CD4-positive, alpha-beta memory T cell (primary cell): Measurements from ENCODE around the gene SETD2. TPM values are rescaled to one million over a fixed set of nuclear protein-coding genes. Genes with fewer than 3 reads are reported as not detected.

Experiments used
- CTCF ChIA-PET: fragments of 350-600 bp; sonication (Branson Sonifier 250); formaldehyde crosslinking; loops from one replicate; lab custom pipeline; 2021; ENCODE audit warnings: inconsistent platforms; ENCODE audit not compliant: partially characterized antibody; lab: Charles Lee
- POLR2A ChIA-PET: fragments of 350-600 bp; sonication (Branson Sonifier 250); formaldehyde crosslinking; loops from one replicate; lab custom pipeline; 2021; ENCODE audit not compliant: partially characterized antibody; lab: Charles Lee
- DNase-seq, 5 donors: peaks; one replicate each; pipeline versions ENCODE4 v3.0.0 to v3.0.0-alpha.2; 2020 to 2022; ENCODE audit warnings: mixed read lengths in 1 of 5
- H3K27ac ChIP-seq: one replicate; pipeline ENCODE4 v1.7.0; 2013; ENCODE audit warnings: low read depth, low read length
- H3K27me3 ChIP-seq: 2 replicates; pipeline ENCODE4 v1.7.0; 2013; ENCODE audit warnings: mild to moderate bottlenecking, low read length, moderate library complexity; ENCODE audit not compliant: insufficient read depth
- H3K36me3 ChIP-seq: 2 replicates; pipeline ENCODE4 v1.7.0; 2013; ENCODE audit warnings: mild to moderate bottlenecking, low read length, moderate library complexity; ENCODE audit not compliant: insufficient read depth
- H3K4me1 ChIP-seq: 2 replicates; pipeline ENCODE4 v1.7.0; 2013; ENCODE audit warnings: mild to moderate bottlenecking, low read length, moderate library complexity; ENCODE audit not compliant: insufficient read depth
- H3K4me3 ChIP-seq, 2 donors: one replicate each; pipeline ENCODE4 v1.7.0; 2013; ENCODE audit warnings: low read length in 2 of 2, mild to moderate bottlenecking in 1 of 2
- H3K9me3 ChIP-seq, 2 donors: one replicate each; pipeline ENCODE4 v1.7.0; 2013; ENCODE audit warnings: low read length in 2 of 2, control low read depth in 1 of 2; ENCODE audit not compliant: control insufficient read depth in 1 of 2
- H3K27ac Mint-ChIP-seq, 7 donors: one replicate each; pipeline ENCODE4 v1.8.0; 2020 to 2021; ENCODE audit warnings: mixed read lengths in 7 of 7, mild to moderate bottlenecking in 6 of 7, inconsistent platforms in 3 of 7, moderate library complexity in 3 of 7
- H3K27me3 Mint-ChIP-seq, 2 donors: one replicate each; pipeline ENCODE4 v1.8.0; 2020 to 2021; ENCODE audit warnings: mixed read lengths in 2 of 2
- H3K36me3 Mint-ChIP-seq, 2 donors: one replicate each; pipeline ENCODE4 v1.8.0; 2020 to 2021; ENCODE audit warnings: mixed read lengths in 2 of 2, inconsistent platforms in 1 of 2, mild to moderate bottlenecking in 1 of 2
- H3K4me1 Mint-ChIP-seq, 4 donors: one replicate each; pipeline ENCODE4 v1.8.0; 2020 to 2021; ENCODE audit warnings: mixed read lengths in 4 of 4, mild to moderate bottlenecking in 1 of 4
- H3K4me3 Mint-ChIP-seq, 8 donors: one replicate each; pipeline ENCODE4 v1.8.0; 2020 to 2021; ENCODE audit warnings: mixed read lengths in 8 of 8, mild to moderate bottlenecking in 7 of 8, moderate library complexity in 6 of 8, inconsistent platforms in 3 of 8
- H3K9me3 Mint-ChIP-seq, 8 donors: one replicate each; pipeline ENCODE4 v1.8.0; 2020 to 2021; ENCODE audit warnings: mixed read lengths in 8 of 8, mild to moderate bottlenecking in 5 of 8, inconsistent platforms in 3 of 8, moderate library complexity in 1 of 8
- intact Hi-C: fragments of 100-400 bp; cut with micrococcal nuclease; formaldehyde crosslinking; loops from one replicate; pipeline ENCODE4 v1.15.1; 2023
- polyA plus RNA-seq, 2 donors: library from polyadenylated mRNA; unstranded; fragments of 300-500 nt; fragmentation: Illumina TruSeq; gene quantifications; one replicate each; pipeline ENCODE4 v1.2.3, GENCODE V29; 2021
- total RNA-seq, 2 experiments: library from RNA; stranded (reverse); gene quantifications; one replicate each; pipeline ENCODE4 v1.2.3, GENCODE V29; 2021

The SETD2 gene
- total and polyA plus RNA-seq, 4 experiments from 2014 or later: 3.4 to 74.1 (median 50.0) TPM

DNA sequence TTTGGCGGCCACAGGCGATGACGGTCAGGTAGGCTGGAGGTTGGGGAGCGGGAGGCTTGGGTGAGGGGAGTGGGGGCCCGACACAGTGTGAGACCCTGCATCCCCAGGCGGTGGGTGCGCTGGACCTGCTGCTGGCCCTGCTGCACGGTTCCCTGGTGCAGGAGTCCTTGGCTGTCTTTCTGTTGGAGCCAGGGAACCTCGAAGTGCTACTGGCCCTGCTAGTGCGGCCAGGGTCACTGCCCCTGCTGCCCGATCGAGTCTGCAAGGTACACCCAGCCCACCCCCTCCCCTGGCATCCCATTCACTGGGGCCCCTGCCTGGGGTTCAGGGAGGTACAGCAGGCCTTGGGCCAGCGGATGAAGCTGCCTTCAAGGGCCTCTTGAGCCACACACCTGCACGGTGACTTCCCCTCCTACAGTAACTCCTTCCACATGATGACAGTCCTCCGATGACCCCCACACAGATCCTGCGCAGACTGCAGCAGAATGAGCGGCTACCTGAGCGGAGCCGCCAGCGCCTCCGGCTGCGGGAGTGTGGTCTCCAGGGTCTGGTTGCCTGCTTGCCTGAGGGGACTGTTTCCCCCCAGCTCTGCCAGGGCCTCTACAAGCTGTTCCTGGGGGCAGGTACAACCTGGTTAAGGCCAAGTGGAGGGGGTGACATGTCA, 164.9 kb downstream of the SETD2 start:
- Histone ChIP-seq H3K9me3 (no peaks in the 10 kb centered on the region), H3K27ac (no peak overlapping the region), H3K4me1 (peaks cover 23% of the 10 kb centered on the region), H3K36me3 (peaks cover 90% of the 10 kb centered on the region), H3K4me3 (no peak overlapping the region), H3K27me3 (no peaks in the 10 kb centered on the region)
- CTCF ChIA-PET: interaction anchor here (0.8 to 3.9 kb wide), 27 partner anchors 9 to 132 kb away, joined by 3 to 33 read pairs (median 7); partner anchors contain the start of genes CCDC12 and NBEAL2
- peaks cover 11 to 27% (median 19%) of the 10 kb centered on the region in 4 donors for H3K4me1 Mint-ChIP-seq
- peak overlapping the region in 4 of 7 donors; percentile 49 to 90 (median 56) for H3K27ac Mint-ChIP-seq
- intact Hi-C loops: loop anchor here (1.0 kb wide), 3 partner anchors 20 to 133 kb away; partner anchors contain the start of gene NBEAL2
- no peak overlapping the region for H3K4me3 Mint-ChIP-seq
- no peak for DNase-seq
- peaks cover 26 to 55% of the 10 kb centered on the region in 2 donors for H3K36me3 Mint-ChIP-seq
- H3K9me3 Mint-ChIP-seq: no peaks in the 10 kb centered on the region
- POLR2A ChIA-PET: interaction anchor here (0.7 to 4.5 kb wide), 8 partner anchors 11 to 89 kb away, joined by 3 to 34 read pairs (median 6); partner anchors contain the start of genes CCDC12 and NBEAL2
- no peaks in the 10 kb centered on the region for H3K27me3 Mint-ChIP-seq

- DNase-seq: peak; percentile 65 to 73 (median 69)
- H3K9me3 ChIP-seq: no peaks in the 10 kb centered on the region
- Mint-ChIP-seq H3K36me3 (peaks cover 21 to 52% of the 10 kb centered on the region in 2 donors), H3K4me3 (no peak overlapping the region), H3K27ac (peak overlapping the region; percentile 65 to 90 (median 85)), H3K9me3 (no peaks in the 10 kb centered on the region), H3K27me3 (no peaks in the 10 kb centered on the region), H3K4me1 (peaks cover 11 to 29% (median 19%) of the 10 kb centered on the region in 4 donors)
- intact Hi-C loops: loop anchor here (1.0 kb wide), 3 partner anchors 19 to 132 kb away; partner anchors contain the start of gene NBEAL2
- peaks cover 87% of the 10 kb centered on the region for H3K36me3 ChIP-seq
- ChIA-PET CTCF (interaction anchor here (0.9 to 3.9 kb wide), 29 partner anchors 9 to 138 kb away, joined by 3 to 33 read pairs (median 7); partner anchors contain the start of genes CCDC12 and NBEAL2), POLR2A (interaction anchor here (0.7 to 4.5 kb wide), 12 partner anchors 10 to 89 kb away, joined by 3 to 34 read pairs (median 4); partner anchors contain the start of genes CCDC12 and NBEAL2)
- H3K27me3 ChIP-seq: no peaks in the 10 kb centered on the region
- H3K4me1 ChIP-seq: peaks cover 23% of the 10 kb centered on the region
- H3K27ac ChIP-seq: no peak overlapping the region
- H3K4me3 ChIP-seq: no peak overlapping the region
Observed at GRCh38 chr3:46998121-46998851, 165.6 kb downstream of the SETD2 start.

DNA sequence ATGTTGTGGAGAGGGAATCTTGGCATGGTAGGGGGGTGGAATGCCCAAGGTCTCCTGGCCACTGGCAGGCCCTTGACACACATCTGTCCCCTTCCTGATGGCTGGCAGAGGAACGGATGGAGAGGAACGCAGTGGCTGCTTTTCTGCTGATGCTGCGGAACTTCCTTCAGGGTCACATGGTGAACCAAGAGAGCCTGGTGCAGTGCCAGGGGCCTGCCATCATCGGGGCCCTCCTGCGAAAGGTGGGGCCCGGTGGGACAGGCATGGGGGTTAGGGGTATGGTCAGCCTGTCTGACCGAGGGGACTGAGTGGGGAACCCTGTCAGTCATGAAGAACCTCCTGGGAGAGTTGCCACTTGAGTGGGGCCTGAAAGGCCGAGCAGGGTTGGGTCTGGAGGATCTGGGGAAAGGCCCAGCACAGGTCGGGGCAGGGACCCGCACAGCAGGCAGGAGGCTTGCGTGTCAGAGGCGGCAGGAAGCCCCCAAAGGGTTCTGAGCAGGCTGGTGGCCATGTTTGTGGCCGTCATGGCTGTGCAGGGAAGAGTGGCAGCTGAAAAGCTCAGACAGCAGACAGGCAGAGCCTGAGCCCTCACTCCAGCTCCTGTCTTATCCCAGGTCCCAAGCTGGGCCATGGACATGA, 166.3 kb downstream of the SETD2 start:
- no peak for DNase-seq
- peaks cover 23% of the 10 kb centered on the region for H3K4me1 ChIP-seq
- H3K36me3 Mint-ChIP-seq: peaks cover 21 to 51% of the 10 kb centered on the region in 2 donors
- H3K36me3 ChIP-seq: peaks cover 86% of the 10 kb centered on the region
- no peaks in the 10 kb centered on the region for H3K9me3 ChIP-seq
- H3K27me3 Mint-ChIP-seq: no peaks in the 10 kb centered on the region
- peak overlapping the region in 5 of 7 donors; percentile 65 to 88 (median 78) for H3K27ac Mint-ChIP-seq
- ChIA-PET POLR2A (interaction anchor here (0.8 to 4.5 kb wide), 11 partner anchors 9 to 88 kb away, joined by 3 to 34 read pairs (median 5); partner anchors contain the start of genes CCDC12 and NBEAL2), CTCF (interaction anchor here (0.9 to 3.9 kb wide), 24 partner anchors 10 to 138 kb away, joined by 3 to 33 read pairs (median 8); partner anchors contain the start of genes CCDC12 and NBEAL2)
- H3K9me3 Mint-ChIP-seq: no peaks in the 10 kb centered on the region
- H3K27ac ChIP-seq: no peak overlapping the region
- H3K4me3 Mint-ChIP-seq: no peak overlapping the region
- peaks cover 11 to 29% (median 19%) of the 10 kb centered on the region in 4 donors for H3K4me1 Mint-ChIP-seq
- H3K4me3 ChIP-seq: no peak overlapping the region
- intact Hi-C loops: loop anchor here (1.0 kb wide), 3 partner anchors 18 to 131 kb away; partner anchors contain the start of gene NBEAL2
- H3K27me3 ChIP-seq: no peaks in the 10 kb centered on the region

GRCh38 chr3:46996689-46997452, 167.0 kb downstream of the SETD2 start:
- CTCF ChIA-PET: interaction anchor here (1.0 to 3.9 kb wide), 5 partner anchors 9 to 130 kb away, joined by 3 to 33 read pairs (median 10); no protein-coding TSS in a partner anchor
- H3K27ac ChIP-seq: no peak overlapping the region
- no peaks in the 10 kb centered on the region for H3K27me3 Mint-ChIP-seq
- H3K27me3 ChIP-seq: no peaks in the 10 kb centered on the region
- POLR2A ChIA-PET: interaction anchor here (1.0 to 4.5 kb wide), 6 partner anchors 9 to 85 kb away, joined by 3 to 34 read pairs (median 12); partner anchors contain the start of genes CCDC12 and NBEAL2
- H3K36me3 ChIP-seq: peaks cover 81% of the 10 kb centered on the region
- H3K4me1 Mint-ChIP-seq: peaks cover 11 to 31% (median 20%) of the 10 kb centered on the region in 4 donors
- H3K27ac Mint-ChIP-seq: peak overlapping the region in 6 of 7 donors; percentile 18 to 75 (median 66)
- DNase-seq: no peak
- H3K36me3 Mint-ChIP-seq: peaks cover 17 to 51% of the 10 kb centered on the region in 2 donors
- H3K9me3 ChIP-seq: no peaks in the 10 kb centered on the region
- H3K4me1 ChIP-seq: peaks cover 23% of the 10 kb centered on the region
- no peak overlapping the region for H3K4me3 ChIP-seq
- H3K4me3 Mint-ChIP-seq: peak overlapping the region in 1 of 8 donors; percentile 14
- intact Hi-C loops: no loop called here
- H3K9me3 Mint-ChIP-seq: no peaks in the 10 kb centered on the region

- Histone ChIP-seq H3K36me3 (peaks cover 81% of the 10 kb centered on the region), H3K9me3 (no peaks in the 10 kb centered on the region), H3K4me3 (no peak overlapping the region), H3K27ac (no peak overlapping the region), H3K27me3 (no peaks in the 10 kb centered on the region), H3K4me1 (peaks cover 29% of the 10 kb centered on the region)
- Mint-ChIP-seq H3K27ac (peak overlapping the region in 1 of 7 donors; percentile 37), H3K9me3 (no peaks in the 10 kb centered on the region), H3K27me3 (no peaks in the 10 kb centered on the region), H3K4me3 (no peak overlapping the region), H3K4me1 (peaks cover 11 to 38% (median 25%) of the 10 kb centered on the region in 4 donors), H3K36me3 (peaks cover 14 to 51% of the 10 kb centered on the region in 2 donors)
- CTCF ChIA-PET: interaction anchor here (1.0 to 3.9 kb wide), 2 partner anchors 9 to 73 kb away, joined by 3 to 33 read pairs; no protein-coding TSS in a partner anchor
- no peak for DNase-seq
- intact Hi-C loops: no loop called here
- POLR2A ChIA-PET: interaction anchor here (1.0 to 11.1 kb wide), 5 partner anchors 8 to 48 kb away, joined by 6 to 222 read pairs (median 21); partner anchors contain the start of genes CCDC12 and NBEAL2
Observed at GRCh38 chr3:46995901-46996562, 167.9 kb downstream of the SETD2 start.
